ENCODE results near the gene KLF5.
"Not testable (repeated sequence)": the region's sequence is repeated elsewhere in the genome, so short reads cannot be mapped to it uniquely, and the experiment has no call there.

Gene KLF5

GRCh38 chr13:73058736-73059459, at the start of gene KLF5:
TSS of gene KLF5 (plus strand) at chr13:73059005. CDS start at chr13:73059328, 323 bp downstream.
- DNase-seq = peak; percentile 95

GRCh38 chr13:73011751-73012150, 47.1 kb upstream of the KLF5 start:
- no peak for DNase-seq

- DNase-seq = no peak
Measured at GRCh38 chr13:73015805-73016204, 43.0 kb upstream of the KLF5 start.

- DNase-seq = no peak
Measured at GRCh38 chr13:73018336-73018735, 40.5 kb upstream of the KLF5 start.

DNA sequence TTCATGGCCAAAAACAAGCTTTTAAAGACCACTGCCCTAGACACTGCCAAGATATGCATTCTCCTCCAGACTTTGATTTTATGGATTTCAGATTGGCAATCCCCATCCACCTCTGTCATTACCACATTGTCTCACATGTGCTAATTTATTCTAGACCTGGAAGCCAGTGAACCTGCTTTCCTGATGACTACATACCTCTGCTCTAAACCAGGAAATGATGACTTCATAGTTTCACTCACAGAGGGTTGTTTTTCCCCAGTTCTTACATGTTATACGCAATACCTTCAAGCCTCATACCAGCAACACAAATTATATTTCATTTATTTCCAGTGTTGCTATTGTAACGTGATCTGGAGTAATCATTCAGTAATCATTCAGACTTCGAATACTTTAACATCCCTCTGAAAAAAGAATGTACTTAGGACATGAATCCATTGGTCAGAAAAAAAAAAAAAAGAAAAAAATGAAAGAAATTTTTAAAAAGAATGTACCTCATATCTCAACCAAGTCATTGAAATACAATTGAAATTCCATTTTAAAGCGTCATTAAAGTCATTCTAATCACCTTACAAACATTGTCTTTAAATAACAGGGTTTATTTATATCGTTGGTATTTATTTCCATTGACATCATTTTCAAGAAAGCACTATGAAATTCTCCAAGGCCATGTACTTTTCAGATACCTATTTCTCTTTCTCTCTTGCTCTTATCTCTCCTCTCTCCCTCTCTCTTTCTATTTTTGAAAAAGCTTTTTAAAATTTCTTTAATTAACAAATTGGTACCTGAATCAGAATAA, 33.4 kb upstream of the KLF5 start:
- DNase-seq = no peak

DNA sequence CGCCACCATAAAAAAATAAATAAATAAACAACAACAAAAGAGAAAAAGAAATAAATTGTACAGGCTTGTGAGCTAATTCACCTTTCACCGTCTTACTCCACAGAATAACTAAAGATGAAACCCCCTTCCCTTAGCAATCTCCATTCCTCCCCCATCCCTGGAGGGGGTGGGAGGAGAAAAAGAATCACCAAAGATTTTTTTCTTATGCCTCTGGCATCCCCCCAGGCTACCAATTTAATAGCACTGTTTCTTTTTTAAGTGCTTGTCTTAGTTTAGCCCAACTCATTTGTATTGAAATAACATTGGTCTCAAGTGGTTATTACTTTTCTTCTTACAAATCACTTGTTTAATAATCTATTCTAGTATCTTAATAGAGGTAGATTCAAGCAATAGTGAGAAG, 23.9 kb upstream of the KLF5 start:
- no peak for DNase-seq

GRCh38 chr13:73035660-73036059, 23.1 kb upstream of the KLF5 start:
- no peak for DNase-seq

DNA sequence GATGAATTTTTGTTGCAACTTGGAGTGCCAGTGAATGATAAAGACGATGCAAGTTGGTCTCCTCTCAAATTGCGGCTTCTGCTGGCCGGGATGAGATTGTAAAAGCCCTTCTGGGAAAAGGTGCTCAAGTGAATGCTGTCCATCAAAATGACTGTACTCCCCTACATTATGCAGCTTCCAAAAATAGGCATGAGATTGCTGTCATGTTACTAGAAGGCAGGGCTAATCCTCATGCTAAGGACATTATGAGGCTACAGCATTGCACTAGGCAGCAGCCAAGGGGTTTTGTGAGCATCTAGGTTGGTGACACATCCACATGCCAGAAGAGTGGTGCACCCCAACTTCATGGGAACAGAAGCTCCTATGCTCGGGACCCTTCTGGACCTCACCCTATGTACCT, 22.2 kb upstream of the KLF5 start:
- no peak for DNase-seq

DNA sequence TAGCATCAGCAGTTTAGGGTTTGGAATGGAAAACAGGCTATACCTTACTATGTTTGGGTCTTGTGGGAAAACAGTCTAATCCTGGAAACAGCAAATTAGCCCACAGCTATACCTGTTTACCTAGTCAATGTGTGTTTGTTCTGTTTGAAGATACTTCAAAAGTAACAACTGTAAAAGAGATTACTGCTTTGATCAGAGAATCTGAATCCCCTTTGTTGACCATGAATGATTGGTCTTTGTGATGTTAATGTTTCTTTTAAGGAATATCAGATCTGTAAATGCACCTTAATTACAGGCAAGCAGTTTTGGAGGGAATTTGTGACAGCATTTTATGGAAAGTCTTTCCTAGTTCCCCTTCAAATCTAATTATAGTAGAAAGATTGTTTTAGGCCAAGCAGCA, 20.7 kb upstream of the KLF5 start:
- no peak for DNase-seq

- no peak for DNase-seq
Measured at GRCh38 chr13:73039201-73040108, 19.4 kb upstream of the KLF5 start.

DNA sequence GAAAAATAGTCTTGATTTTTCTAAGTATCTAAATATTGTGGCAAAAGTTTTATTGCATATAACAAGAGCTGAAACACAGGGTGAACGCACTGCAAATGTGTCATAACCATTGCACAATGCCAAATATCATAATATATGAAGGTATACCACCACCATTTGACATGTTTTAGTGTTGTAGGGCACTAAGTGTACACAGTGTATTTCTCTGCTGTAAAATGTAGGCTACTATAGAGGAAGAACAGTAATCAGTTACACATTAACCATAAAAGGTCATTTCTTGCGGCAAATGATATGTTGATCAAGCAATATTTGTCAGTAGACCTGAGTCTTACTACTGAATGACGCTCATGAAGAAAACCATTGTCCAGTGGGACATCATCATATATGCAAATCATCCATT, 18.3 kb upstream of the KLF5 start:
- no peak for DNase-seq

GRCh38 chr13:73040968-73041596, 17.7 kb upstream of the KLF5 start:
- DNase-seq = no peak

GRCh38 chr13:73045031-73045430, 13.8 kb upstream of the KLF5 start:
- no peak for DNase-seq

- not testable (repeated sequence) for DNase-seq
Measured at GRCh38 chr13:73048615-73049014, 10.2 kb upstream of the KLF5 start.

GRCh38 chr13:73054712-73055111, 4.1 kb upstream of the KLF5 start:
- no peak for DNase-seq

DNA sequence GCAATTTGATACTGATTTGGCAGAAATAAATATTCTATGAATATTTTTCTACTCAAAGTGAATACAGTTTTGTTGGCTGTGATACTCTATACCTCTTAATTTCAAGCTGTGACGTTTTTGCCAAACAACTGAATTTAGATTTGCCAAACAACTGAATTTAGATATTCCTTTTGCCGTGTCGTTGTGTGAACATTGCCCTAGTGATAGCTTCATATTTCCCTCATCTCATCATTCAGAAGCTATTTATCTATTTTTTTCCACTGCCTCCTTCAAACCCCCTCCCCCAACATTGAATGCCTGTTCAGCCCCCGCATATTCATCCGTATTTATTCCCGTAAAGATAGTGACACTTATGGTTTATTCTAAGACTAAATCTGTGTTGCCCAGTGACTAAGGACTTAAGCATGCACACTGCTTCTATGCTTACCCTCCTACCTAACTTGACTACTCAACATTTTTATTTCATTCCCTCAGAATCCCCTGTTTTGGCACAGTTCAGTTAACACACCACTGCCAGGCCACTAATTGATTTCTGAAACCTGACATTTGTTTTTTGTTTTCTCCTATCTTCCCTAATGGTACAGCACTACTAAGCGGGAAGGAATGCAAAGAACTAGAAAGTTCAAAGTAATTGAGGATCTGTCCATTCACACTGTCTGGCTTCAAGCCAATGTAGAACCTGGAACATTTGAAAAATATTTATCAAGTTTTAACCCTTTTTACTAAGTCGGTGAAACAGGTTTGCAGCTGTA, 2.8 kb upstream of the KLF5 start:
- DNase-seq = no peak

DNA sequence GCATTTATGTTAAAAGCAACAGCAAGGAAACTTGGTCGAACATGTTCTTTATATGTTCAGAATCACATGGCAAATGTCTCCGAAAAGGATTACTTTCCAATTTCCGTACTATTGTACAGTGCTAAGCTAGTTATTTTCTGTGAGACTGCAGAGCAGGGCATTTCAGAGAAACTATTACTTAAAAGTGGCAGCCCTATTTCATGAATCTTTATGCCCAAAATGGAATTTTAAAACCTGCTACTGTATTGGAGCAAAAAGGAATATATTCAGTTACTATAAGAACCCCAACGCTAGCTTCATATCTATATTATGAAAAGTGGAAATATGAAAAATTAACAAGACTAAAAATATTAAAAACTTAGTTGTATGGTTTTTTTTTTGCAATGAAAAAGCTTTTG, 2.2 kb upstream of the KLF5 start:
- DNase-seq = no peak

DNA sequence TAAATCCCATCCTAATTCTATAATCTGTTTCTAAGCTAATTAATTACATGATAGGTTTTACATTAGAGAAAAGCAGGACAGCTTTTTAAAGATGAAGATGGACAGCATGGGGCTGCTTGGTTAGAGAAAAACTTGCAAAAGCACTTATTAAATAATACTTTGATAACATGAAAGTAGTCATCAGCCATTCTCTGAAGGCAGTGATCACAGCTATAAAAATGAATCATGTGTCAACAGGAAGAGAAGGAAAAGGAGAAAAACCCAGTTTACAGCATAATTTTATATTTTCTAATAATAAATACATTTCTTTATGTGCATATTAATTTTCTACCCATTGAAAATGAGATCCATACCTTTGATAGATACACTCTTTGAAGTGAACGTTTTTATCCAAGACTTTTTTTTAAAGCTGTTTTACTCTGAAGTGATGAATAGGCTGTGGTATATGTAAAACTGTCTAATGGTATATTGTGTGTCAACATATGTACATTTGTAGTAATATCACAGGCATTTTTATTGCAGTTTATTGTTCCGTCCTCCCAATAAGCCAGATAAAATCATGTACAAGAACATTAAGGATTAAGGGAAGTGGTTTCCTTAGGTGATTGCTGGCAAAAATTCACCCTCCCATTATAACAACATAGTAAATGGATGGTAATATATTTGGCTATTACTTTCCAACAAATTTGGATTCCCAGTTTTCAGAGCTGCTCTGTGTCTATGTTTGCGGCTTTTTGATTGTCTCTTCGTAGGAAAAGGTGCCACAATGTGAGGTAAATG, 1.3 kb upstream of the KLF5 start:
- no peak for DNase-seq

DNA sequence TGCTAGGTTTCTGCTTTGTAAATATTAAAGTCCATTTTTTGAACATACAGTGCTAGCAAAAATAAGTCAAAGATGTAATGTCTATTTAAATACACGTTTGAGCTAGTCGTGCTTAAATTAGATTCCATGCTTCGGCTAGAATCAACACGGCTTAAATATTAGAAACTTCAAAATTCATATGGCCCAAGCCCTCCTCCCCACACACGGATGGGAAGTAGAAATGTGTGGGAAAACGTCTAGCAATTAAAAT, 816 bp upstream of the KLF5 start:
- no peak for DNase-seq

DNA sequence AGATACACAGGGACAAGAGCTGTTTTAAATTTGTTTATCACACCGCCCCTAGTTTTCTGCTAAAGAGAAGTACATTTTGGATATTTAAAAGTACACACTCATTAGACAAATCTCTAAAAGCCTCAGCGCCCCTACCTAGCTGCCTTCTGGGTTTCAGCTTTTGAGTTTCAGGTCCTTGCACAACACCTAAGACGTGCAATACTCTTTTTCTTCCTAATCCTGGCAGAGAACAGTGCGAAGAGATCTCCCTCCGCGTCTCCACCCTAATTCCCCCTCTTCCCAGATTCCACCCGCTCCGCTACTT, 421 bp upstream of the KLF5 start:
- DNase-seq = no peak

DNA sequence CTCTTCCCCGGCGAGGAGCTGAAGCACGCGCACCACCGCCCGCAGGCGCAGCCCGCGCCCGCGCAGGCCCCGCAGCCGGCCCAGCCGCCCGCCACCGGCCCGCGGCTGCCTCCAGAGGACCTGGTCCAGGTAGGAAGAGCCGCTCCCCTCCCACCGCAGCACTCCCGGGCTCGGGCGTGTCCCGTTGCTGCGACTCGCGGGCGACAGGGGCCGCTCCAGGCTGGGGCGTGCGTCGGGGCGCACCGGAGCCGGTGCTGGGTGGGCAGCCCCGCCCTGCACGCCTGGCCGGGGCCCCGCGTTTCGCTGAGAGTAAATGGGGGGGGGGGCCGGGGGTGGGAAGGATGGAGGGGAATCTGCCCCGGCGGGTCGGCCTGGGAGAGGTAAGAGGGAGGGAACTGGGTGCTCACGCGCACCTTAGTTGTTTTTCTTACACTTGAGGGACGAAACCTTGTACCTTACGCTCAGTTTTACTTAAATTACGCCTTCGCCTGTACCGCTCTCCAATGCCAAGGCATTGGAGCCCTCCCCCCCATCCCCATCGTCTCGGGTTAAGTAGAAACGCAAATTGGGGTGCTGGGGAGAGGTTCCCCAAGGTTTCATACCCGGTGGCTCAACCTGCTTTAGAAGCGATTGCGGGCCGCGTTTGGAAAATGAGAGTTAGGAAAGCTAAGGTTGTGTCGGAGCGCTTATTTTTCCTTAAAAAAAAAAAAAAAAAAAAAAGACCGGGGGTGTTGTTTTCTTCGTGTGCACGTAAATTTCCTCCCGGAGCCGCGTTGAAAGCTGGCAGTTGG, 850 bp downstream of the KLF5 start:
- no peak for DNase-seq
